Dermis lymphatic vessel endothelial cell (primary cell): ENCODE measurements around the gene NEIL3. TPM values are rescaled to one million over a fixed set of nuclear protein-coding genes. Genes with fewer than 3 reads are reported as not detected.

ENCODE experiments used
- total RNA-seq: library from RNA; depleted of rRNA; stranded (reverse); fragments of >200 nt; gene quantifications from 2 replicates; pipeline ENCODE4 v1.2.1, GENCODE V29; 2014

The NEIL3 gene, protein sequence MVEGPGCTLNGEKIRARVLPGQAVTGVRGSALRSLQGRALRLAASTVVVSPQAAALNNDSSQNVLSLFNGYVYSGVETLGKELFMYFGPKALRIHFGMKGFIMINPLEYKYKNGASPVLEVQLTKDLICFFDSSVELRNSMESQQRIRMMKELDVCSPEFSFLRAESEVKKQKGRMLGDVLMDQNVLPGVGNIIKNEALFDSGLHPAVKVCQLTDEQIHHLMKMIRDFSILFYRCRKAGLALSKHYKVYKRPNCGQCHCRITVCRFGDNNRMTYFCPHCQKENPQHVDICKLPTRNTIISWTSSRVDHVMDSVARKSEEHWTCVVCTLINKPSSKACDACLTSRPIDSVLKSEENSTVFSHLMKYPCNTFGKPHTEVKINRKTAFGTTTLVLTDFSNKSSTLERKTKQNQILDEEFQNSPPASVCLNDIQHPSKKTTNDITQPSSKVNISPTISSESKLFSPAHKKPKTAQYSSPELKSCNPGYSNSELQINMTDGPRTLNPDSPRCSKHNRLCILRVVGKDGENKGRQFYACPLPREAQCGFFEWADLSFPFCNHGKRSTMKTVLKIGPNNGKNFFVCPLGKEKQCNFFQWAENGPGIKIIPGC
- 1.7 and 1.9 TPM in 2 replicates for total RNA-seq

GRCh38 chr4:177309522-177310371 lies at the start of gene NEIL3:
TSS of gene NEIL3 (plus strand) at chr4:177309874. CDS start at chr4:177309954, 80 bp downstream.

Other genes with a start within 250 kb of the NEIL3 start
- gene AGA, start 132.6 kb downstream of the NEIL3 start, total RNA-seq, result 32.3 and 38.0 TPM in 2 replicates